Cardiac muscle cell (in vitro differentiated cells and primary cell): ENCODE measurements around the gene OR51F2. TPM values are rescaled to one million over a fixed set of nuclear protein-coding genes. Genes with fewer than 3 reads are reported as not detected.
A peak's percentile ranks its signal among the peaks of the same experiment; 100 is the strongest.
"Not testable (repeated sequence)": the region's sequence is repeated elsewhere in the genome, so short reads cannot be mapped to it uniquely, and the experiment has no call there.

Experiments used
- DNase-seq, 2 donors: peaks; one replicate each; pipeline versions ENCODE4 v3.0.0 to v3.0.0-alpha.2; 2010 to 2017; ENCODE audit warnings: low read depth in 1 of 2, low spot score in 1 of 2
- H3K27ac ChIP-seq: fragments of 200-600 bp; sonication (generic); 2 replicates; pipeline ENCODE4 v1.5.1; 2016
- H3K27me3 ChIP-seq: fragments of 200-600 bp; sonication (generic); 2 replicates; pipeline ENCODE4 v1.6.0; 2016; ENCODE audit warnings: control low read depth
- H3K36me3 ChIP-seq: fragments of 200-600 bp; sonication (generic); 2 replicates; pipeline ENCODE4 v1.5.1; 2016; ENCODE audit warnings: control low read depth
- H3K4me1 ChIP-seq: fragments of 200-600 bp; sonication (generic); 2 replicates; pipeline ENCODE4 v1.8.1; 2017; ENCODE audit warnings: low read depth, mild to moderate bottlenecking, mixed run types
- H3K4me3 ChIP-seq: fragments of 200-600 bp; sonication (generic); 2 replicates; pipeline ENCODE4 v1.5.1; 2016; ENCODE audit warnings: mild to moderate bottlenecking
- H3K9me3 ChIP-seq: fragments of 200-600 bp; sonication (generic); 2 replicates; pipeline ENCODE4 v1.5.1; 2017; ENCODE audit warnings: low read depth, mild to moderate bottlenecking, control low read depth
- CTCF ChIP-seq: IDR thresholded peaks from 2 replicates; pipeline ENCODE4 v1.5.1; 2012; ENCODE audit warnings: low read depth, mild to moderate bottlenecking, low read length
- polyA plus RNA-seq: library from polyadenylated mRNA; unstranded; fragments of >200 nt; fragmentation: Nextera tagmentation; extraction: Ambion mirVana; gene quantifications from 2 replicates; pipeline ENCODE4 v1.2.1, GENCODE V29; 2016
- total RNA-seq: library from RNA; depleted of rRNA; stranded (reverse); fragments of >200 nt; gene quantifications from 2 replicates; pipeline ENCODE4 v1.2.3, GENCODE V29; 2016

The OR51F2 gene
- total and polyA plus RNA-seq, 2 experiments from 2014 or later = not detected

GRCh38 chr11:4830909-4831308 is 9.8 kb downstream of the OR51F2 start:
- DNase-seq = no peak
- TF ChIP-seq CTCF = no peak
- H3K27ac ChIP-seq = no peak overlapping the region
- no peak overlapping the region for H3K4me3 ChIP-seq
- H3K4me1 ChIP-seq = no peaks in the 10 kb centered on the region
- H3K27me3 ChIP-seq = no peaks in the 10 kb centered on the region
- H3K9me3 ChIP-seq = no peaks in the 10 kb centered on the region
- no peaks in the 10 kb centered on the region for H3K36me3 ChIP-seq

GRCh38 chr11:4839851-4840549 is 18.9 kb downstream of the OR51F2 start:
- no peak for TF ChIP-seq CTCF
- H3K27ac ChIP-seq = no peak overlapping the region
- H3K9me3 ChIP-seq = no peaks in the 10 kb centered on the region
- no peak overlapping the region for H3K4me3 ChIP-seq
- no peaks in the 10 kb centered on the region for H3K36me3 ChIP-seq
- H3K27me3 ChIP-seq = no peaks in the 10 kb centered on the region
- no peaks in the 10 kb centered on the region for H3K4me1 ChIP-seq
- DNase-seq = no peak

- no peak for TF ChIP-seq CTCF
- DNase-seq = no peak
- no peaks in the 10 kb centered on the region for H3K9me3 ChIP-seq
- no peaks in the 10 kb centered on the region for H3K27me3 ChIP-seq
- H3K4me3 ChIP-seq = no peak within 1 kb of the TSS
- H3K27ac ChIP-seq = no peak within 1 kb of the TSS
- H3K36me3 ChIP-seq = no peaks in the 10 kb centered on the region
- H3K4me1 ChIP-seq = no peaks in the 10 kb centered on the region
Observed at GRCh38 chr11:4848908-4849532, 27.9 kb downstream of the OR51F2 start, which contains the start of gene OR51S1. Gene OR51S1, minus strand, starts transcription at chr11:4849208. Its CDS starts 0 bp downstream, at chr11:4849208.

- no peaks in the 10 kb centered on the region for H3K36me3 ChIP-seq
- TF ChIP-seq CTCF = no peak
- DNase-seq = peak; percentile 25 to 79
- no peaks in the 10 kb centered on the region for H3K9me3 ChIP-seq
- H3K4me3 ChIP-seq = no peak overlapping the region
- H3K27me3 ChIP-seq = no peaks in the 10 kb centered on the region
- no peak overlapping the region for H3K27ac ChIP-seq
- no peaks in the 10 kb centered on the region for H3K4me1 ChIP-seq
Observed at GRCh38 chr11:4851033-4851432, 29.9 kb downstream of the OR51F2 start.

GRCh38 chr11:4854286-4854685 is 33.2 kb downstream of the OR51F2 start:
- not testable (repeated sequence) for DNase-seq, H3K4me3 ChIP-seq, H3K4me1 ChIP-seq, H3K27me3 ChIP-seq, H3K36me3 ChIP-seq, H3K27ac ChIP-seq, H3K9me3 ChIP-seq
